Upper lobe of left lung (tissue), 6 donors: ENCODE data around the gene KIAA1755. TPM values are rescaled to one million over a fixed set of nuclear protein-coding genes. Genes with fewer than 3 reads are reported as not detected.

Experiments
- ATAC-seq, 2 donors: fragments of 200-7000 bp; cut with Tn5 transposase; one replicate each; pipeline ENCODE4 v1.9.1; 2022; ENCODE audit warnings: mild to moderate bottlenecking in 2 of 2, moderate library complexity in 2 of 2; ENCODE audit not compliant: low FRiP score in 2 of 2
- DNase-seq, 2 donors: peaks; one replicate each; pipeline ENCODE4 v3.0.0-alpha.2; 2019 to 2020
- H3K27ac ChIP-seq, 4 donors: fragments of 200-600 bp; sonication (generic); one replicate each; pipeline ENCODE4 v1.5.1; 2016 to 2019
- H3K27me3 ChIP-seq, 4 donors: fragments of 200-600 bp; sonication (generic); one replicate each; pipeline ENCODE4 v1.5.1; 2017 to 2019
- H3K36me3 ChIP-seq, 4 donors: fragments of 200-600 bp; sonication (generic); one replicate each; pipeline ENCODE4 v1.5.1; 2016 to 2019
- H3K4me1 ChIP-seq, 4 donors: fragments of 200-600 bp; sonication (generic); one replicate each; pipeline ENCODE4 v1.5.1; 2018 to 2019
- H3K4me3 ChIP-seq, 4 donors: fragments of 200-600 bp; sonication (generic); one replicate each; pipeline ENCODE4 v1.5.1; 2017 to 2019; ENCODE audit warnings: mild to moderate bottlenecking in 2 of 4, moderate library complexity in 1 of 4
- H3K9me3 ChIP-seq, 4 donors: fragments of 200-600 bp; sonication (generic); one replicate each; pipeline ENCODE4 v1.5.1; 2018 to 2019
- CTCF ChIP-seq, 6 experiments: fragments of 450-650 bp in 4 of 6; fragments of 200-600 bp in 2 of 6; sonication (generic) in 2 of 6; IDR thresholded peaks; one replicate each; pipeline ENCODE4 v1.5.1; 2016 to 2019; ENCODE audit warnings: antibody characterized with exemption in 6 of 6
- EP300 ChIP-seq, 4 donors: sonication (generic); formaldehyde crosslinking; IDR thresholded peaks; one replicate each; pipeline ENCODE4 v1.5.1; 2017; ENCODE audit warnings: antibody characterized with exemption in 4 of 4, control low read depth in 2 of 4
- POLR2A ChIP-seq, 4 donors: fragments of 450-650 bp; IDR thresholded peaks; one replicate each; pipeline ENCODE4 v1.5.1; 2016 to 2017; ENCODE audit warnings: antibody characterized with exemption in 4 of 4, mild to moderate bottlenecking in 2 of 4
- POLR2AphosphoS5 ChIP-seq, 2 donors: sonication (generic); formaldehyde crosslinking; IDR thresholded peaks; one replicate each; pipeline ENCODE4 v1.5.1; 2017; ENCODE audit warnings: antibody characterized with exemption in 2 of 2
- WGBS, 2 donors: methylation state at CpG; one replicate each; pipeline ENCODE4 v1.1.5; 2017 to 2018; 5-methylcytosine and 5-hydroxymethylcytosine counted together
- total RNA-seq, 6 donors: library from RNA; depleted of rRNA in 4 of 6; stranded (reverse); fragments of >200 nt in 4 of 6; gene quantifications; one replicate each; pipeline versions ENCODE4 v1.1.0 to v1.2.1, GENCODE V29; 2016 to 2021
- donor health status: DM: no; HTN: no; CAD: no; lungs with moderate emphysema.
- donor health status: DM: no; HTN: yes; CAD: no; lungs with severe emphysema.

The KIAA1755 gene
- total RNA-seq, 6 donors from 2014 or later = 0.15 to 3.1 (median 1.4) TPM

DNA sequence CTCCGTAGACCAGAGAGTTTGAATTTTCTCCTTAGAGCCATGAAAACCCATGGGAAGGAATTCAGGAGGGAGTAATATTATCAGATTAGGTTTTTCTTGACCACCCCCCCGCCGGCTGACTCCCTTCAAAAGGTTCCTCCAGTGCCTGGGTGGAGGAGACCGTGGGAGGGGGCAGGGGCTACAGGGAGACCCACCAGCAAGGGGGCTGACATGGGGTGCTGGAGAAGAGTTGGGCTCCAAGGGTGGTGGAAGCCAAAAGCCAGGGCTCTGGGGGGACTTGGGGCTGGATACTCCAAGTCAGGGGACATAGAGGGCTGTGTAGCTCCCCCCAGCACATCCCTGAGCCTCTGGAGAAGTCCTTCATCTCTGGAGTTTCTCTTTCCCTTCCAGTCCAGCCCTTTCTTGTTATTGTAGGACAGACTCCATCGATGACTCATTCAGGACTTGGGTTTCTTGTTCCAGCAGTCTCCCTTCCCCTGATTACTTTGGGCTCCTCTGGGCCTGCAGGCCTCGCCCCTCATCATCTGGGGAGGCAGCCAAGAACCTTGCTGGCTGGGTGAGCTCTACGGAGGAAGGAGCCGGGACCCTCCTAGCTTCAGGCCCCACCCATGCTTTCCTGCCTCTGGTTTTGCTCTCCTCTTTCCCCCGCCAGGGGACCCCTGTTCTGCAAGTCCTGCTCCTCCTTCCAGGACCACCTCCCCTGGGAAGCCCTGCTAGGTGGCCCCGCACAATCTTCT, 10.5 kb upstream of the KIAA1755 start:
- DNase-seq (no peak), ATAC-seq (peak; percentile 47 to 91)

DNA sequence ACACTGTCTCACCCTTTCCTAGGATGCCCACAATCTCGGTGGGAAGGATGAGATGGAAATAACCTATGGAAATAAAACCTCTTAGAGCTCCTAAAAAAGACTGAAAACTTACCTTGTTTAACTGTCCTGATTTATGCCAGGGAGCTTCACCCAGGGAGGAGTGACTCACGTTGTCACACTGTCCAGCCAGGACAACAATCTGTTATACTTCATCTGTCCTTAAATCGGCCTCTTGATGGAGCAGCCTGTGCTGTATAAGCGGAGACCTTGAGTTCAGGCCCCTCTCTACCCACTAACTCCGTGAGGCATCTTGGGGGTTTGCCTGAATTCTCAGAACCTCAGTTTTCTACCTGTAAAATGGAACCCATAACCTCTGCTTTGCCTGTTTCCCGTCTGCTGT, 9.2 kb upstream of the KIAA1755 start:
- H3K36me3 ChIP-seq = no peaks in the 10 kb centered on the region
- H3K27me3 ChIP-seq = no peaks in the 10 kb centered on the region
- no peaks in the 10 kb centered on the region for H3K9me3 ChIP-seq
- no peak overlapping the region for H3K27ac ChIP-seq
- WGBS, 2 donors = 83 to 87% methylated on average over 6 of the region's 6 CpGs
- H3K4me1 ChIP-seq = peaks cover 0 to 8% (median 0%) of the 10 kb centered on the region in 4 donors
- H3K4me3 ChIP-seq = no peak overlapping the region
- DNase-seq (no peak), ATAC-seq (no peak)
- TF ChIP-seq POLR2A (IDR thresholded peaks at IDR 0.05) (no peak), CTCF (IDR thresholded peaks at IDR 0.05) (no peak)

More for the DNA sequence above, 10.5 kb upstream of the KIAA1755 start:
- peaks cover 0 to 8% (median 0%) of the 10 kb centered on the region in 4 donors for H3K4me1 ChIP-seq
- WGBS, 2 donors = 70% methylated on average over 10 of the region's 10 CpGs
- no peaks in the 10 kb centered on the region for H3K9me3 ChIP-seq
- H3K27me3 ChIP-seq = no peaks in the 10 kb centered on the region
- H3K4me3 ChIP-seq = no peak overlapping the region
- TF ChIP-seq POLR2A (IDR thresholded peaks at IDR 0.05) (no peak), POLR2AphosphoS5 (IDR thresholded peaks at IDR 0.05) (no peak), EP300 (IDR thresholded peaks at IDR 0.05) (no peak), CTCF (IDR thresholded peaks at IDR 0.05) (no peak)
- H3K36me3 ChIP-seq = no peaks in the 10 kb centered on the region
- no peak overlapping the region for H3K27ac ChIP-seq

DNA sequence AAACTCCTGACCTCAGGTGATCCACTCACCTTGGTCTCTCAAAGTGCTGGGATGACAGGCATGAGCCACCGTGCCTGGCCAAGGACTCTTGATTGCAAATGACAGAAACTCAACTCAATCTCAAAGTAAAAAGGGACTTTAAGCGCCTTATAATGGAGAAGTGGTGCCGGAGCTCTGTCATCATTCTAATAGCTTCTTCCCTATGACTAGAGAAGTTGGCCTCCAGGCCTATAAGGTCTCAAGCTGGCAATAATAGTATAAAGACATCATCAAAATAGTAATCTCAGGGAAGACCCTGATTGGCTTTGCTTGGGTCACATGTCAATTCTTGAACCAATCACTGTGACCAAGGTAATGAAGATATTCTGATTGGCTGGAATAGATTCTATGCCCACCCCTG, 8.5 kb upstream of the KIAA1755 start:
- Histone ChIP-seq H3K27me3 (no peaks in the 10 kb centered on the region), H3K27ac (no peak overlapping the region), H3K9me3 (no peaks in the 10 kb centered on the region), H3K4me1 (peaks cover 0 to 8% (median 0%) of the 10 kb centered on the region in 4 donors), H3K4me3 (no peak overlapping the region), H3K36me3 (no peaks in the 10 kb centered on the region)
- 84% methylated on average over 3 of the region's 3 CpGs for WGBS, 2 donors
- ATAC-seq (no peak), DNase-seq (no peak)
- TF ChIP-seq EP300 (IDR thresholded peaks at IDR 0.05) = no peak
- TF ChIP-seq POLR2AphosphoS5 (IDR thresholded peaks at IDR 0.05) = no peak
- no peak for TF ChIP-seq POLR2A (IDR thresholded peaks at IDR 0.05)

- Histone ChIP-seq H3K27ac (no peak overlapping the region), H3K4me1 (peaks cover 0 to 8% (median 0%) of the 10 kb centered on the region in 4 donors), H3K27me3 (no peaks in the 10 kb centered on the region), H3K36me3 (no peaks in the 10 kb centered on the region), H3K4me3 (no peak overlapping the region), H3K9me3 (no peaks in the 10 kb centered on the region)
- no peak for ATAC-seq
- WGBS, 2 donors = 76 to 82% methylated on average over 5 of the region's 5 CpGs
- DNase-seq = no peak
- TF ChIP-seq POLR2AphosphoS5 (IDR thresholded peaks at IDR 0.05) (no peak), EP300 (IDR thresholded peaks at IDR 0.05) (no peak), POLR2A (IDR thresholded peaks at IDR 0.05) (no peak), CTCF (IDR thresholded peaks at IDR 0.05) (no peak)
Measured at GRCh38 chr20:38267901-38268514, 7.5 kb upstream of the KIAA1755 start.

DNA sequence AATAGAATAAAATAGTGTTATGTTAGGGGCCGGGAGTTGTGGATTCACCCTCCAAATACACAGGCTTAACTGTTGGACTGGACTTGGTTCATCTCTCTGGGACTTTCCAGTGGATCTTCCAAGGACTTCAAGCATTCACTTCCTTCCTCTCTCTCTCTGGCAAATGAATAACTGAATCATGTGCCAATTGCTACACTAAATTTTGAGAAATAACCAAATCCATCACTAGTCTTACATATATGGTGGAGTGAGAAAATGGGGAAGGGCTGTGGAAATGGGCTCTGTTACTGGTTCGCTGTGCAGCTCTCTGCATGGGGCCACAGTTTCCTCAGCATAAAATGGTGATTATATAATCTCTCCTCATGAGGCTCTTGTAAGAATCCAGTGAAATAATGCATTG, 6.8 kb upstream of the KIAA1755 start:
- DNase-seq (no peak), ATAC-seq (no peak)
- no peak overlapping the region for H3K27ac ChIP-seq
- no peaks in the 10 kb centered on the region for H3K36me3 ChIP-seq
- H3K27me3 ChIP-seq = no peaks in the 10 kb centered on the region
- WGBS, 2 donors = 63 to 76% methylated on average over 2 of the region's 2 CpGs
- H3K4me3 ChIP-seq = no peak overlapping the region
- H3K9me3 ChIP-seq = no peaks in the 10 kb centered on the region
- H3K4me1 ChIP-seq = peaks cover 0 to 8% (median 0%) of the 10 kb centered on the region in 4 donors
- TF ChIP-seq EP300 (IDR thresholded peaks at IDR 0.05) (no peak), CTCF (IDR thresholded peaks at IDR 0.05) (no peak), POLR2A (IDR thresholded peaks at IDR 0.05) (no peak), POLR2AphosphoS5 (IDR thresholded peaks at IDR 0.05) (no peak)
